ENCODE data around the gene RAD51D.
"Not testable (repeated sequence)": the region's sequence is repeated elsewhere in the genome, so short reads cannot be mapped to it uniquely, and the experiment has no call there.

DNA sequence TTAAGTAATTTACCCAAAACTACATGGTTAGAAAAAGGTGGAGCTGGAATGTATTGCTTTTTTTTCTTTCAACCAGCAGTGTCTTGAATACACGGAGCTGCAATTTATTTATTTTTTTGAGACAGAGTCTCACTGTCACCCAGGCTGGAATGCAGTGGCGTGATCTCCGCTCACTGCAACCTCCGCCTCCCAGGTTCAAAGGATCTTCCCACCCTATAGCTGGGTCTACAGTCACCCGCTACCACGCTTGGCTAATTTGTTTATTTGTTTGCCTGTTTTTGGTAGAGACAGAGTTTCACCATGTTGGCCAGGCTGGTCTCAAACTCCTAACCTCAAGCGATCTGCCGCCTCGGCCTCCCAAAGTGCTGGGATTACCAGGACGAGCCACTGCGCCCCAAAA is 29.0 kb downstream of the RAD51D start:
- TF ChIP-seq YY1 (IDR thresholded peaks at IDR 0.05; ENCODE audit: insufficient read depth, insufficient read length); ZNF274 (IDR thresholded peaks at IDR 0.05; ENCODE audit: low read depth, low read length); SUZ12 (IDR thresholded peaks at IDR 0.05; ENCODE audit: extremely low read depth, insufficient read depth, insufficient read length): not testable (repeated sequence)
